NCI-H82 treated with DMSO at 0.1 percent for 48 hours (cell line): ENCODE measurements around the gene JAG1.

Source experiments
- DNase-seq: peaks from one replicate; lab custom pipeline; 2025; ENCODE audit not compliant: unreplicated experiment; lab: John Stamatoyannopoulos, UW

The JAG1 gene

DNA sequence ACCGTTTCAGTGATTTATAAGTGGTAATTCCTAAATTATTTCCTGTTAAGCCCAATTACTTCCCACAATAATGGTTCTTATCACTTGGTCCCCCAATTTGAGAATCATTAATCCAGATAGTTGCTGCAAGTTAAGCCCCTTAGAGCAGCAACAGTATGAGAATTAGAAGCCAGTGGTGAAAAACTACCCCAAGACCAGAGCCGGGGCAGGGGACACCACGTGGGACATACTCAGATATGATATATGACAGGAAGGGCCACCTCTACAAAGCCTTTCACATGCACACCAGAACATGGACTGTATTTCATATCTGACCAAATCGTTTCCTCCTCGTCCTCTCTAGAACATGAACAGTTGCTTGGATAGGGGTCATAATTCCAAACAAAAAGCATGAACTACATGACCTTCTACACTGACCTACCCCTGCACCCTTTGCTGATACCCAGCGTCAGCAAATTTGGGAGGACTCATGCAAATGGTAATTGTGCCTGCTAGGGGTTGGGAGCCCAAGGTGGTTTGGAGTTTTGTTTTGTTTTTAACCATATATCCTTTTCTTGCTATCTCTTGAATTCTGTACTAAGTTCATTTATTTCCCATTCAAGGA is 3.9 kb downstream of the JAG1 start:
- no peak for DNase-seq

DNA sequence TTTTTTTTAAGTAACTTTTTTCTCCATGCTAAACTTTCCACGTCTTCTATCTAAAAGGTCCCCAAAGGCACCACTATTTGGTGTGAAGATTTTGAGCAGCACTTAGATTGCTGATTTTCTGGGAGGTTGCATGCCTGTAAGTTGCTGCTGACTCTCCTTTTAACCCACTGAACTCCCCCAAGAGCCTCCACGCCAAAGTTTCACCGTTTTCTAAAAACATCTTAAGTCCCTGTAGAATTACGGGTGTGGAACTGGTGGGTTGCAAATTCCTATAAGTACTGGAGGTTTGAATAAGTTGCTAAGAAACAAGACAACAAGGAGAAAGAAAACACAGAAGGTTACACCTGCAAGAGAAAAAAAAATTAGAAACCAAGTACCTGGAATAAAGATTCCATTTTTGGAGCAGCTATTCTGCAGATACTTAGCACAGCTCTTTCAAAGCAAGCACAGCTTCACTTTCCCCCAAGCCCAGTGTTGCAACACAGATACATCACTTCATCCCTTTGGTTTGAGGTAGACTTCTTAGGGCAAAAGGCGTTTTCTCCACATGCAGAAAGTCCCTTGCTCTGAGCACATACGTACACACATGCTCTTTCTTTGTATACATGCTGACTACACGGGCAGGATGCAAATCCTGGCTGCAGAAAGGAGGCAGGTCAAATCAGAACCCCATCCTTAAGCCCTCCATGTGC is 5.0 kb downstream of the JAG1 start:
- DNase-seq, result no peak

GRCh38 chr20:10667560-10668167 is 6.1 kb downstream of the JAG1 start:
- DNase-seq, result no peak

DNA sequence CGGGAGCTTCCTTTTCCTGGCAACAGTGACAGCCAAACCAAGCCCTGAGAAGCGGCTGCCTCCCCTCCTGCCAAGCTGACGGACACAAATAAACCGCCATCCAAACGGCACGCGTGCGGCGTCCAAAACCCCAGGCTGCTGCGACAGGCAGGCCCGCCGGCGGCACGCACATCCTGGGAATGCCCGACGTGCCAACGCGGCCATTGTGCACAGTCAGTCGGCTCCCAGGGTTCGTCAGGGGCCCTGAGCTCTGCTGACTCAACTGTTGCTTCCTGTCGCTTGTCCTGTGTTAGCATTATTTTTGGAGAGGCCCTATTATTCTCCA is 6.8 kb downstream of the JAG1 start:
- DNase-seq, result no peak

- no peak for DNase-seq
These were observed 7.3 kb downstream of the JAG1 start for GRCh38 chr20:10666221-10667076.

DNA sequence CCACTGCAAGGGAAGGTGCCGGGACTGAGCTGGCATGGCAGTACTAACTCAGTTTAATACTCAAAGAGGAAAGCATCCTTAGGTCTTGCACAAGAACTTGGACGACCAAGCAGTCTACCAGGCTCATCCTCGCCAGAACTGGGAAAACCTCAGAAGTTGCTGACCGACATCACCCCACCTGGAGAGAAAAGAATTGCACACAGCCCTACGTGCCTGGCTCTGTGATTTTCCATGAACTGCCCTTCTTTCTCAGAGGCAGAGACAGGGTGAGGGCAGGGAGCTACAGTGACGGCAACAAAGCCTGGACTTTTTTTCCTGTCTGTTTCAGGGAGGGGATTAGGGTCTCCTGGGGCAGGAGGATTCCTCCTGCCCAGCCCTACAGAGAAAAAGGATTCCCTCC is 8.0 kb downstream of the JAG1 start:
- DNase-seq, result no peak

- no peak for DNase-seq
These were observed 8.7 kb downstream of the JAG1 start for GRCh38 chr20:10665027-10665561.

GRCh38 chr20:10663756-10664155 is 10.0 kb downstream of the JAG1 start:
- no peak for DNase-seq

DNA sequence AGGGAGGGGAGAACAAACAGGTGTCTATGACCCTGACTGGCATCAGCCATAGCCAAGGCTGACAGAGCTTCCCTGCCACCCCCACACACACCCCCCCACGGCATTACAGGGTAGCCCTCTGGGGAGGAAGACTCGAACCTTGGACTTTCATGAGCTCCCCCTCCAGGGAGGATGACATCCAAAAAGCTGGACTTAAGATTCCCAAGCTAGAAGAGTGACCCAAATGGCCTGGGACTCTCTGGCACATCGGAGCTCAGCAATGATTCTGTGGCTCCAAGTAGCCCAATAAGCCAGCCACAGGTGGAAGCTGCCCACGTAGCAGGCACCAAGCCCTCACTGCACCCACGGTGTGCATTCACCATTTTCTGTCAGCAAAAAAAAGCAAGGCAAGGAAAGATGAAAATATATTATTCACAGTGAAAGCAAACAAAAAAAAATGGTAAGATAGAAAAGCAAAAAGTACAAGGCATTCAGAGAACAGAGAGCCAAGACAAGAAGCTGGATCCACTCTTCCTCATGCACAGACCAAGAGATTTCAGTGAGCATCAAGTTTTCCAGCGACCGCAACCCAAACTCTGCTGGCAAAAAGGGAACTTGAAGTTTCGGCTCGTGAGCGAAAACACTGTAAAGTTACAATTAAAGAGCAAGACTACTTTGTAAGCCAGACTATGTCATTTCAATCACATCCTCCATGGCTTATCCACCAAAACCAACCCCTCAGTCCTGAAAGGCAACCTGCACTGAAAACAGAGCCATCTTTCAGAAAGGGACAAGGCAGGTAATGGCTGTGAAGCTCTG is 10.9 kb downstream of the JAG1 start:
- no peak for DNase-seq

DNA sequence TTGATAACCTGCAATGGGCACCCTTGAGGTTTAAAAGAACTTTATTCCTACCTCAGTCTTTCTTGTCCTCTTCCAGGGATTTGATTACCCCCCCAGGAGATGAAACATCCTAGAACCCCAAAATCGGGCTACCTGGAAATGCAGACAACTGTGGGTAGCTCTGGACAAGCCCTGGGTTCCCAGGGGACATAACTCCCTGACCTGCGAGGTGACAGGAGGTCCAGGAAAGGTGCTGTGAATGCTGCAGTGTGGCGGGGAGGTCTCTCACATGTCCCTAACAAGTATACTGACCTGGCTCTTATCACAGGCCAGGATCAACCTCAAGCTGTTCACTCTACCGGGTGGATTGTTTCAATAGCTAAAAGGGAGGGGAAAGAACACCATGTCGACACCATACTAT is 11.6 kb downstream of the JAG1 start:
- DNase-seq, result no peak

- DNase-seq, result no peak
These were observed 12.5 kb downstream of the JAG1 start for GRCh38 chr20:10661261-10661660.

DNA sequence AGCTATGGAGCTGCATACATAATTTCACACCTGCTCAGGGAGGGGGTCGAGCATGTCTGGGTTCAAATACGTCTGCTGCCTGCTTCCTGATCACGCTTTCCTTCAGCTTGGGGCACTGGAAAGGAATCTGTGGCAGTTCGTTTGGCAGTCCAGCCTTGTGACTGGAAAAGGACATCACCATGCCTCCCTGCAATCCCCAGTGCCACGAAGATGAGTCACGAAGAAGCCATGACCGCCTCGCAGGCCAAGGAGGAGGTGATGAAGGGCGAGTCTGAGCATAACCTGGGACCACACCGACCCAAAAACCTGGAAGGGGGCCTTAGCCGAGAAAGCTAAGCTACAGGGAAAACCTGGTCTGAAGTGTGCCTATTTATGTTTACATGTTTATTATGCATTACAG is 13.1 kb downstream of the JAG1 start:
- DNase-seq, result no peak

DNA sequence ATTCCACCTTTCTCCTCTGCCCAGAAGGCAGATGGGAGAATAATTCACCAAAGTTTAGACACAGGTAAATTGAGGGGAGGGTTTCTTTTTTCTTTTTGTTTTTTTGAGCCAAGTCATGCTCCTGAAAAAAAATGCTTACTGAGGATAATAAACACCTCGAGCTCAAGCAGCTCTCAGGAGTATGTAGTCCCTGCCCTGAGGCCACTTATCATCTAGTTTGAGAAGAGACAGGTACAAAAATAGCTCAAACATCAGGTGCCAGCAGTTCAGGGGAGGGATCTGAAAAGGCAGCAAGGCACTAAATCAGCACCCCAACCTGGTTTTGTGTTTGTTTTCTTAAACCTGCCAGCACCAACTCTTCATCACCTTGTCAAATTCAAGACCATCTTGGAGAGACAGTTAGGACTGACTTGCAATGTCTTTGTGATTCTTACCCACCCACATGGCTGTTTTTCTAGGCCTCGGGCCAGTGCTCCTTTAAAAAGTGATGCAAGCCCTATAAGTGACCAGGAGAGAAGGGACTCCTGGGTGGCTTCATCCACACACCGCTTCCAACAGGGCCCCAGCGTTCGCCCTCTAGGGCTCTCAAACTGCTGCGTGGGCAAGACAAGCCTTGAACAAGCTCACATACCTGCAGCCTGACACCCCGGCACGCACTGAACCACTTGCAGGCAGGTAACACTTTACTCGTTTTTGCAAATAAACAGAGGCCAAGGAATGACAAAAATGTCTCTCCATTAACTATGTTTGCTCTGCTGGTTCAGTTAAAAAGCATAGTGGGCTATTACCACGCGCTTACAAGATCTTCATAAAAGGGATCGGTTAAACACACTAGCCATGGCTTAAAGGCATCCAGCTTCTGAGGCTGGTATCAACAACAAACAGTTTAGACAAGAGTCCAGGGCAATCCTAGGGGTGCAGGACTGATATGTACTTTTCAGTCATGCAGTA is 13.9 kb downstream of the JAG1 start:
- DNase-seq, result no peak

- no peak for DNase-seq
These were observed 14.7 kb downstream of the JAG1 start for GRCh38 chr20:10658876-10659632.

- DNase-seq, result no peak
These were observed 15.6 kb downstream of the JAG1 start for GRCh38 chr20:10658051-10658823.

DNA sequence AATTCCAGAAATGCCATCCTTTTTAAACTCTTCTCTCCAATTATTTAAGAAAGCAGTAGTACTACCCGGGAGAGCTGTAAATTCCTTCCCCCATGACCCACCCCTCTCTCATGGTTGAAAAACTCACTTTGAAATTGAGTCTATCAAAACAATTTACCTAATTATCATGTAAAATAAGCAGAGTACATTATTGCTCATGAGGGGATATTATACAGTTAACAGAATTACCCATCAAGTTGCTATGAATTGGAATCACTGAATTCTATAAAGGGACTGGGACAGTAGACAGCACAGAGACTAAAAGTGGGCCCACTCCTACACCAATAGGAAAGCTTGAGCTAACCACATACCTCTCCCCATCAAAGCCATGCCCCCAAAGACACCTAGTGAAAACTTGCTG is 16.3 kb downstream of the JAG1 start:
- DNase-seq, result no peak

DNA sequence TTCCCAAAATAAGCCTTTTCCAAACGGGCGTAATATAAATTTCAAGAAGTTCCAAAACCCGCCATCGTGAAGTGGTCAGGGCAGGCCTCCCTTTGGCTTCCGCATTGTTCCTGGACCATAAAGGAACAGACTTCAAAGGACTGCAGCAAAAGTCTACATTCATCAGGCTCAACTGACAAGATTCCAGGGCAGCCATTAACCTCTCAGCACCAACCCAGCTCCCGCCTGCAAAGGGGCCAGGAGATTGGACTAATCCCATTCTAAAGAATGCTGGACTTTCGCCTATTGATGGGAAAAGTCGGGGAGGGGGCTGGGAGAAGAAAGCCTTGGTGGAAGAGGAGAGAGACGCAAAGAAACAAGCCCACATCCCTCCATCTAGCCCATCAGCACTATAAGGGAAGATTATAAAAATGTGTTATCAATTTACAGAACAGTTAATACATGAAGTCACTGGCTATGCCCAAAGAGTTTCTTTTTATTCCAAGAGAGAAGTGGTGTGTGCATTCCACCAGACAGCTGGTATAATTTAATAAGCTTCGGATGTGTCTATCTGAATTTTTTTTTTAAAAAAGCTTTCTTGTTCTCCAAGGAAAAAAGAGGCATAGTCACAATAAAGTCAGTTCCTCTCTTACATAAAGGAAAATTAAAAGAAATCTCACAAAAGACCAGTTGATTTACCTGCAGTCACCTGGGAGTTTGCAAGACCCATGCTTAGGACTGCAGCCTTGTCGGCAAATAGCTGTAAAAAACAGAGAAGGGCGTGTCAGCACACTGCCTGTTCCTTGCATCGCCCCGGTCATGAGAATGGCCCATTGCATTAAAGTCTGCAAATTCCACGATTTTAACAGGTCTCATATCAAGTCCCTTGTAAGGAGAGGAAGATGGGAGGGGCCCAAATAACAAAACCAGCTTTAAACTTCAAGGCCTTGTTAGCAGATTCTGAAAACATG is 17.8 kb downstream of the JAG1 start:
- no peak for DNase-seq
